ENCODE data around the gene OSBPL1A.

GRCh38 chr18:24196764-24197163, 200.9 kb downstream of the OSBPL1A start:
- TF ChIP-seq CTCF (IDR thresholded peaks at IDR 0.05; ENCODE audit: insufficient read depth, low read length, poor library complexity, severe bottlenecking) (no peak), EZH2phosphoT487 (conservative IDR thresholded peaks at IDR 0.05; ENCODE audit: low read length) (no peak)

Data from SU-DHL-6 (cell line).